22Rv1 (cell line): ENCODE data around the gene SHANK1.
"Not testable (repeated sequence)": the region's sequence is repeated elsewhere in the genome, so short reads cannot be mapped to it uniquely, and the experiment has no call there.

Experiments used
- H3K27ac ChIP-seq: fragments of 450-650 bp; 2 replicates; pipeline ENCODE4 v1.5.1; 2017
- CTCF ChIP-seq: fragments of 450-650 bp; IDR thresholded peaks from 2 replicates; pipeline ENCODE4 v1.5.1; 2017; ENCODE audit warnings: mild to moderate bottlenecking
- ZFX ChIP-seq: fragments of 450-650 bp; IDR thresholded peaks from 2 replicates; pipeline ENCODE4 v1.6.1; 2017; ENCODE audit warnings: antibody characterized with exemption, borderline replicate concordance

SHANK1 gene

DNA sequence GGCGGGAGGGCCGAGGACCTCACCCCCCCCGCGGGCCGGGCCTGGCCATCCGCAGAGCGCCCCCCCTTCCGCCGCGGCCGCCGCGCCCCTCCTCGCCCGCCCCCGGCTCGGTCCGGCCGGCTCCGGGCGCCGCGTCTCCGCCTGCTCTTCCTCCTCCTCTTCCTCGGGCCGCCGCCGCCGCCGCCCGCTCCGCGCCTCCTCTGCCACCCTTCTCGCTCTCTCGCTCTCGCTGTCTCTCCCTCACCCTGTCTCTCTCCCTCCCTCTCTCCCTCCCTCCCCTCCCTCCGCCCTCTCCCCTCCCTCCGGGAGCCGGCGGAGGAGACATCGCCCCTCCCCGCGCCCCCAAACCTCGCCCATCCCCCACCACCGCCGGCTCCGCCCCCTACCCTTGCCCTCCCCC lies at the start of gene SHANK1:
SHANK1 (minus strand) TSS at position 237 of the 400 bp plus-strand sequence. CDS start 2,883 bp downstream, outside the sequence.
- TF ChIP-seq CTCF (no peak), ZFX (no peak)

GRCh38 chr19:50768277-50768676 lies 48.7 kb upstream of the SHANK1 start:
- no peak for TF ChIP-seq ZFX

More for the DNA sequence above, at the start of gene SHANK1:
- H3K27ac ChIP-seq: no peak within 1 kb of the TSS

GRCh38 chr19:50767263-50767662 lies 47.7 kb upstream of the SHANK1 start:
- H3K27ac ChIP-seq: not testable (repeated sequence)

More at GRCh38 chr19:50768277-50768676, 48.7 kb upstream of the SHANK1 start:
- H3K27ac ChIP-seq: no peak overlapping the region

GRCh38 chr19:50766746-50767145 lies 47.1 kb upstream of the SHANK1 start:
- not testable (repeated sequence) for H3K27ac ChIP-seq

DNA sequence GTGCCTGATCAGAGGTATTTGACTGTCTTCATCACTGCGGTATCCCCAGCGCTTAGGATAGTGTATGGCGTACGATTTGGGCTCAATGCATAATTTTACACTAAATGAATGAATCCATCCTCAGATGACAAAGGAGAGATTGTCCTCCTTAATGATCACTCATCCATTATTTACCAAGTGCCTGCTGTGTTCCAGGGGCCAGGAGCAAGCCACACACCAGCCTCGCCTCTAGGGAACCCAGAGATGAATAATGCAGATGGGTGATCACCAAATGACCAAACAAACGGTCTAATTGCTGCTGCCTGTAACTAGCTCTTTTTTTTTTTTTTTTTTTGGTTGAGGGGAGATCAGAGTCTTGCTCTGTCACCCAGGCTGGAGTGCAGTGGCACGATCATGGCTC lies 44.8 kb upstream of the SHANK1 start:
- no peak overlapping the region for H3K27ac ChIP-seq
- no peak for TF ChIP-seq CTCF
- TF ChIP-seq ZFX: no peak

- H3K27ac ChIP-seq: not testable (repeated sequence)
Measured at GRCh38 chr19:50763521-50763920, 43.9 kb upstream of the SHANK1 start.

DNA sequence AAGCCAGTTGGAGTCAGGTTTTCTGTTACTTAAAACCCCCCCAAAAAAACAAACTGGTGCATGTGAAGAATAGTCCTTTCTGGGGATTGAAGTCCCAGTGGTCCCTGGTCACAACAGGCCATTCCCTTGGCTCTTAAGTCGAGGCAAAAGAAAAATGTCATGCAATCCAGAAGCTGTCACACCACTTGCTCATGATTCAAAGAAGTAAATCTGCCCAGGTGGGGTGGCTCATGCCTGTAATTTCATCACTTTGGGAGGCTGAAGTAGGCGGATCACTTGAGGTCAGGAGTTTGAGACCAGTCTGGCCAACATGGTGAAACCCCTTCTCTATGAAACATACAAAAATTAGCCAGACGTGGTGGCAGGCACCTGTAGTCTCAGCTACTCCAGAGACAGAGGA lies 41.9 kb upstream of the SHANK1 start:
- H3K27ac ChIP-seq: not testable (repeated sequence)

DNA sequence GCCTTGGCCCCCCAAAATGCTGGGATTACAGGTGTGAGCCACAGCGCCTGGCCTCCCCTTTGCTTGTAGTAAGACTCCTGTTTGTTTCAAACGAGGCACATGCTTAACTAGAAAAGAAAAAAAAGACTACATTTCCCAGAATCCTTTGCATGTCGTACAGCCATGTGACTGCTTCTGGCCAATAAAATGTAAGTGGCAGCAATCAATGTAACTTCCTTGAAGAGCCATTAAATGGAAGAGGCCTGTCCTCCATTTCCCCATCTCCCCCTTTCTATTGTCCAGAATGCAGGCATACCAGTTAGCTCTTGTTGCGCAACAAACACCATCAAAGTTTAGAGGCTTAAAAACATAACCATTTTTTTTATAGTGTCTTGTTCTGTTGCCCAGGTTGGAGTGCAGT lies 40.3 kb upstream of the SHANK1 start:
- no peak overlapping the region for H3K27ac ChIP-seq
- TF ChIP-seq CTCF (no peak), ZFX (no peak)

DNA sequence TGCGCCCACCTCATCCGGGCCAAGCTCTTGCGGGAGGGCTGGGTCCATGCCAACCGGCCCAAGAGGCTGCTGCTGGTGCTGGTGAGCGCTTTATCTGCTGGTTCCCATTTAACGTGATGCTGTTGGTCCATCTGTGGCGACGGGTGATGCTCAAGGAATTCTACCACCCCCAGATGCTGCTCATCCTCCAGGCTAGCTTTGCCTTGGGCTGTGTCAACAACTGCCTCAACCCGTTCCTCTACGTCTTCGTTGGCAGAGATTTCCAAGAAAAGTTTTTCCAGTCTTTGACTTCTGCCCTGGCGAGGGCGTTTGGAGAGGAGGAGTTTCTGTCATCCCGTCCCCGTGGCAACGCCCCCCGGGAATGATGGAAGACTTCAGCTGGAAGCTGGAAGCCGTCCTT lies 39.5 kb upstream of the SHANK1 start:
- H3K27ac ChIP-seq: not testable (repeated sequence)

GRCh38 chr19:50757624-50758023 lies 38.0 kb upstream of the SHANK1 start:
- H3K27ac ChIP-seq: not testable (repeated sequence)

- H3K27ac ChIP-seq: not testable (repeated sequence)
Measured at GRCh38 chr19:50756244-50756643, 36.6 kb upstream of the SHANK1 start.

GRCh38 chr19:50753879-50754278 lies 34.3 kb upstream of the SHANK1 start:
- no peak overlapping the region for H3K27ac ChIP-seq
- TF ChIP-seq ZFX (no peak), CTCF (no peak)
